Right lobe of liver (tissue), 4 donors: Measurements from ENCODE around the gene PSMB8.

Experiments
- POLR2A ChIP-seq: fragments of 450-650 bp; IDR thresholded peaks from one replicate; pipeline ENCODE4 v1.6.1; 2017; ENCODE audit warnings: antibody characterized with exemption, mild to moderate bottlenecking
- TF ChIP-seq, protein P1 (sequence below), 4 donors: fragments of 200-600 bp in 3 of 4; fragments of 450-650 bp in 1 of 4; IDR thresholded peaks; one replicate each; pipeline versions ENCODE4 v1.5.1 to v1.8.0; 2016 to 2022; ENCODE audit warnings: antibody characterized with exemption in 4 of 4, mild to moderate bottlenecking in 2 of 4
- donor health status: DM: no; HTN: no; CAD: no.
- donor health status: DM: no; HTN: no; CAD: no.
- donor health status: DM: no; HTN: yes; CAD: no.

DNA sequence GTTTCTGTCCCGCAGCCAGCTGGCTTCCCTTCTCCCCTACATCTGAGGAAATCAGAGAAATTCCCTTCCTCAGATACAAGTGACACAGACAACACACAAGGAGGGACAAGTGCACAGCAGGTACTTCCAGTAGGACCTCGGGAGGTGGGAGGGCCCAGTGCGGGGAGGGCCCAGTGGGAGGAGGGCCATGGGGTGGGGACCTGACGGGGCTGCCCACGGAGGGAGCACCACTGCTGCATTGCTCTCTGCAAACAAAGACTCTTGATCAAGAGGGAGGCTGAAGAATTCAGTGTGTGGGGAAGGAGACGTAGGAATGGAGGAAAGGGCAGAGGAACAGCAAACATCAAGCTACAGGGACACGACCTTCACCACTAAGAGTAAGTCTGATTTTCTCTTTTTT is 14.4 kb downstream of the PSMB8 start:
- no peak for TF ChIP-seq POLR2A
- TF ChIP-seq, protein P1, sequence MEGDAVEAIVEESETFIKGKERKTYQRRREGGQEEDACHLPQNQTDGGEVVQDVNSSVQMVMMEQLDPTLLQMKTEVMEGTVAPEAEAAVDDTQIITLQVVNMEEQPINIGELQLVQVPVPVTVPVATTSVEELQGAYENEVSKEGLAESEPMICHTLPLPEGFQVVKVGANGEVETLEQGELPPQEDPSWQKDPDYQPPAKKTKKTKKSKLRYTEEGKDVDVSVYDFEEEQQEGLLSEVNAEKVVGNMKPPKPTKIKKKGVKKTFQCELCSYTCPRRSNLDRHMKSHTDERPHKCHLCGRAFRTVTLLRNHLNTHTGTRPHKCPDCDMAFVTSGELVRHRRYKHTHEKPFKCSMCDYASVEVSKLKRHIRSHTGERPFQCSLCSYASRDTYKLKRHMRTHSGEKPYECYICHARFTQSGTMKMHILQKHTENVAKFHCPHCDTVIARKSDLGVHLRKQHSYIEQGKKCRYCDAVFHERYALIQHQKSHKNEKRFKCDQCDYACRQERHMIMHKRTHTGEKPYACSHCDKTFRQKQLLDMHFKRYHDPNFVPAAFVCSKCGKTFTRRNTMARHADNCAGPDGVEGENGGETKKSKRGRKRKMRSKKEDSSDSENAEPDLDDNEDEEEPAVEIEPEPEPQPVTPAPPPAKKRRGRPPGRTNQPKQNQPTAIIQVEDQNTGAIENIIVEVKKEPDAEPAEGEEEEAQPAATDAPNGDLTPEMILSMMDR (IDR thresholded peaks at IDR 0.05) = no peak
